ENCODE measurements around the gene RAC2.

DNA sequence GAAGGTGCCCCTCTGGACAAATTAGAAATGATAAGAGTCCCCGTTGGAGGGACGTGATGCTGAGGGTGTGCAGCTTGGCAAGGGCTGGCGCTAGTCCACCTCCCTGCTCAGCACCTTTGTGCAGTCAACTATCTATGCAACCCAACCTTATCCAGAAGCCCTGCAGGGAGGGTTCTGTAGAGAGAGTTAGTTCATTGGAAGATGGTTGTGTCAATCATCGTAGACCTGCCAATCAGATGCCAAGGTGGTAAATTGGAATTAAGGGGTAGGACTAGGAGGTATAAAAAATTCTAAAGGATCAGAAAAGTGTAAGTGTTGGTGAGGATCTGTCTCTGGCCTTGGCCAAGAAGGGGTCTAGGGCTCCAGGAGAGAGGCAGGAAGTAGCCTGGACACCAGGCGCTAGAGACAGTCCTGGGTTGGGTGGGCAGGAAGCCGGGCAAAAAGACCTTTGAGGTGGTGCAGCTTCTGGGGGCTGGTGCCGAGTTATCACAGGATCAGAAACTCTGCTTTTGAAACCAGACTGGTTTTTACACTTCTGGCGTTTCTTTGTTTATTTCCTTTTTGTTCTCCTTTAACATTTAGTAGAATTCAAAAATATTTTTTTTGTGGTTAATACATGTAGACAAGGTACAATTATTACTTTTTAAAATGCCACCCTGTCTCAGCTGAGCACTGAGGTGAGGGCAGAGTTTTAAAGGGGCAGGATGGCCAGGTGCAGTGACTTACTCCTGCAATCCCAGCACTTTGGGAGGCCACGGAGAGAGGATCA is 57.7 kb downstream of the RAC2 start:
- no peak for TF ChIP-seq POLR2A (IDR thresholded peaks at IDR 0.05)
- TF ChIP-seq, protein P1, sequence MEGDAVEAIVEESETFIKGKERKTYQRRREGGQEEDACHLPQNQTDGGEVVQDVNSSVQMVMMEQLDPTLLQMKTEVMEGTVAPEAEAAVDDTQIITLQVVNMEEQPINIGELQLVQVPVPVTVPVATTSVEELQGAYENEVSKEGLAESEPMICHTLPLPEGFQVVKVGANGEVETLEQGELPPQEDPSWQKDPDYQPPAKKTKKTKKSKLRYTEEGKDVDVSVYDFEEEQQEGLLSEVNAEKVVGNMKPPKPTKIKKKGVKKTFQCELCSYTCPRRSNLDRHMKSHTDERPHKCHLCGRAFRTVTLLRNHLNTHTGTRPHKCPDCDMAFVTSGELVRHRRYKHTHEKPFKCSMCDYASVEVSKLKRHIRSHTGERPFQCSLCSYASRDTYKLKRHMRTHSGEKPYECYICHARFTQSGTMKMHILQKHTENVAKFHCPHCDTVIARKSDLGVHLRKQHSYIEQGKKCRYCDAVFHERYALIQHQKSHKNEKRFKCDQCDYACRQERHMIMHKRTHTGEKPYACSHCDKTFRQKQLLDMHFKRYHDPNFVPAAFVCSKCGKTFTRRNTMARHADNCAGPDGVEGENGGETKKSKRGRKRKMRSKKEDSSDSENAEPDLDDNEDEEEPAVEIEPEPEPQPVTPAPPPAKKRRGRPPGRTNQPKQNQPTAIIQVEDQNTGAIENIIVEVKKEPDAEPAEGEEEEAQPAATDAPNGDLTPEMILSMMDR (IDR thresholded peaks at IDR 0.05) = no peak
- TF ChIP-seq EP300 (IDR thresholded peaks at IDR 0.05) = no peak
- TF ChIP-seq POLR2AphosphoS5 (IDR thresholded peaks at IDR 0.05) = no peak
